Thyroid gland (tissue), 4 donors: Measurements from ENCODE around the gene NR1H4. TPM values are rescaled to one million over a fixed set of nuclear protein-coding genes. Genes with fewer than 3 reads are reported as not detected.

ENCODE experiments used
- DNase-seq, 2 donors: peaks; one replicate each; pipeline ENCODE4 v3.0.0-alpha.2; 2019
- H3K27ac ChIP-seq, 3 donors: fragments of 200-600 bp; sonication (generic); 1 replicate in 2 of 3; 2 replicates in 1 of 3; pipeline ENCODE4 v1.5.1; 2016 to 2019; ENCODE audit warnings: mild to moderate bottlenecking in 1 of 3, moderate library complexity in 1 of 3
- H3K27me3 ChIP-seq: fragments of 200-600 bp; sonication (generic); one replicate; pipeline ENCODE4 v1.5.1; 2019
- H3K36me3 ChIP-seq, 2 donors: fragments of 200-600 bp; sonication (generic); one replicate each; pipeline ENCODE4 v1.5.1; 2016 to 2019
- H3K4me1 ChIP-seq, 2 donors: fragments of 200-600 bp; sonication (generic); one replicate each; pipeline ENCODE4 v1.5.1; 2017 to 2019
- H3K4me3 ChIP-seq, 3 donors: fragments of 200-600 bp; sonication (generic); replicated peaks in 1 of 3; 1 replicate in 2 of 3; 2 replicates in 1 of 3; pipeline ENCODE4 v1.5.1; 2016; ENCODE audit warnings: mild to moderate bottlenecking in 1 of 3
- H3K9me3 ChIP-seq: fragments of 200-600 bp; sonication (generic); one replicate; pipeline ENCODE4 v1.5.1; 2017
- POLR2A ChIP-seq, 2 donors: fragments of 450-650 bp; IDR thresholded peaks; one replicate each; pipeline ENCODE4 v1.6.1; 2017; ENCODE audit warnings: antibody characterized with exemption in 2 of 2, mild to moderate bottlenecking in 2 of 2, moderate library complexity in 1 of 2
- WGBS, 2 donors: methylation state at CpG; one replicate each; pipeline ENCODE4 v1.1.5; 2017; 5-methylcytosine and 5-hydroxymethylcytosine counted together
- intact Hi-C: fragments of 100-400 bp; cut with DNase I; formaldehyde crosslinking; loops from one replicate; pipeline ENCODE4 v1.15.1; 2023
- total RNA-seq, 4 donors: library from RNA; depleted of rRNA; stranded (reverse); fragments of >200 nt; gene quantifications; one replicate each; pipeline ENCODE4 v1.2.3, GENCODE V29; 2016
- TF ChIP-seq, protein P1 (sequence below), 6 experiments: fragments of 200-600 bp in 3 of 6; fragments of 450-650 bp in 3 of 6; sonication (generic) in 3 of 6; IDR thresholded peaks; one replicate each; pipeline ENCODE4 v1.5.1; 2016 to 2019; ENCODE audit warnings: antibody characterized with exemption in 6 of 6, mild to moderate bottlenecking in 2 of 6, inconsistent platforms in 1 of 6, moderate library complexity in 1 of 6

NR1H4 gene
- total RNA-seq, 4 donors from 2014 or later: not detected

- Histone ChIP-seq H3K4me1 (no peaks in the 10 kb centered on the region), H3K27ac (no peak overlapping the region), H3K36me3 (no peaks in the 10 kb centered on the region), H3K27me3 (no peaks in the 10 kb centered on the region), H3K4me3 (no peak overlapping the region), H3K9me3 (no peaks in the 10 kb centered on the region)
- no peak for DNase-seq
- TF ChIP-seq, protein P1, sequence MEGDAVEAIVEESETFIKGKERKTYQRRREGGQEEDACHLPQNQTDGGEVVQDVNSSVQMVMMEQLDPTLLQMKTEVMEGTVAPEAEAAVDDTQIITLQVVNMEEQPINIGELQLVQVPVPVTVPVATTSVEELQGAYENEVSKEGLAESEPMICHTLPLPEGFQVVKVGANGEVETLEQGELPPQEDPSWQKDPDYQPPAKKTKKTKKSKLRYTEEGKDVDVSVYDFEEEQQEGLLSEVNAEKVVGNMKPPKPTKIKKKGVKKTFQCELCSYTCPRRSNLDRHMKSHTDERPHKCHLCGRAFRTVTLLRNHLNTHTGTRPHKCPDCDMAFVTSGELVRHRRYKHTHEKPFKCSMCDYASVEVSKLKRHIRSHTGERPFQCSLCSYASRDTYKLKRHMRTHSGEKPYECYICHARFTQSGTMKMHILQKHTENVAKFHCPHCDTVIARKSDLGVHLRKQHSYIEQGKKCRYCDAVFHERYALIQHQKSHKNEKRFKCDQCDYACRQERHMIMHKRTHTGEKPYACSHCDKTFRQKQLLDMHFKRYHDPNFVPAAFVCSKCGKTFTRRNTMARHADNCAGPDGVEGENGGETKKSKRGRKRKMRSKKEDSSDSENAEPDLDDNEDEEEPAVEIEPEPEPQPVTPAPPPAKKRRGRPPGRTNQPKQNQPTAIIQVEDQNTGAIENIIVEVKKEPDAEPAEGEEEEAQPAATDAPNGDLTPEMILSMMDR (IDR thresholded peaks at IDR 0.05): no peak
- TF ChIP-seq POLR2A (IDR thresholded peaks at IDR 0.05): no peak
- intact Hi-C loops: no loop called here
- WGBS, 2 donors: 81 to 83% methylated on average over 5 of the region's 5 CpGs
Observed at GRCh38 chr12:100485983-100486382, 12.3 kb downstream of the NR1H4 start.

DNA sequence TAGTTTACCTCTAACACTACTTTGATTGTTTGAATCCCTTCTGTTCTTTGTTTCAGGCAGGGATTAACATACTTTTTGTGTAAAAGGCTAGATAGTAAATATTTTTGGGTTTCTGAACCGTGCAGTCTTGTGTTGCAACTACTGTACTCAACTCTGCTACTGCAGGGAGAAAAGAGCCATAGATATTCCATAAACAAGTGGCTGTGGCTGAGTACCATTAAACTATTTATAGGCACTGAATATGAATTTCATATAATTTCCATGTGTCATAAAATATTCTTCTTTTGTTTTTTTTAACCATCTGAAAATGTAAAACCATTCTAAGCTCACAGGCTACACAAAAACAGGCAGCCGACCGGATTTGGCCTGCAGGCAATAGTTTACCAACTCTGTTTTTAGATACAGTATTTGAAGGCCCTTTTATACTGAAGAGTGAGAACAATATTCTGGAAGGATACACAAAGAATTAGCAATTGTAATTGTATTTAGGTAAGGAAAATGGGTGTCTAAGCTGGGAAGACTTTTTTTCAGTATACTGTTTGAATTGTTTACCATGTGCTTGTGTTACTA lies 15.7 kb downstream of the NR1H4 start:
- intact Hi-C loops: no loop called here
- Histone ChIP-seq H3K4me3 (no peak overlapping the region), H3K4me1 (no peaks in the 10 kb centered on the region), H3K27me3 (no peaks in the 10 kb centered on the region), H3K36me3 (no peaks in the 10 kb centered on the region), H3K9me3 (no peaks in the 10 kb centered on the region), H3K27ac (no peak overlapping the region)
- 60 to 61% methylated on average over 3 of the region's 3 CpGs for WGBS, 2 donors
- TF ChIP-seq, protein P1 (IDR thresholded peaks at IDR 0.05): no peak
- no peak for DNase-seq

DNA sequence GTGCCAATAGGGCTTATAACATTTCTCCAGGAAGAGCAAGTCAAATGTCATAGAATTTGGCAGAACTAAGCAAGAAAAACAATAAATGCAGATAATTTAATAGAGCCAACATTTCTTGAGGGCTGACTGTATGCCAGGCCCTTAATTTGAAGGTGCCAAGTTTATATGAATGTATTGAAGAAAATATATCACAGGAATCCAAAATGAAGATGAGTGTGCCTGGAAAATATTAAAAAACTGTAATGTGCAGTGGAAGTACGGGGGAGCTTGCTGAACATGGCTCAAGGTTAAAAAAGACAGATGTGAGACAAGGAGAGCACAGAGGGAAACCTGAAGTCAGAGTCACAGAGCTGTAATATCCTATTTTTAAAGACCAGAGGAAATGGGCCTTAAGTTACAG lies 16.4 kb downstream of the NR1H4 start:
- Histone ChIP-seq H3K36me3 (no peaks in the 10 kb centered on the region), H3K9me3 (no peaks in the 10 kb centered on the region), H3K27ac (no peak overlapping the region), H3K4me3 (no peak overlapping the region), H3K4me1 (no peaks in the 10 kb centered on the region), H3K27me3 (no peaks in the 10 kb centered on the region)
- intact Hi-C loops: no loop called here
- TF ChIP-seq, protein P1 (IDR thresholded peaks at IDR 0.05): no peak
- no peak for TF ChIP-seq POLR2A (IDR thresholded peaks at IDR 0.05)
- DNase-seq: no peak
- 59% methylated on average over 1 of the region's 1 CpG for WGBS, 2 donors

- H3K27ac ChIP-seq: no peak overlapping the region
- no peaks in the 10 kb centered on the region for H3K9me3 ChIP-seq
- H3K4me1 ChIP-seq: no peaks in the 10 kb centered on the region
- no peak for DNase-seq
- H3K36me3 ChIP-seq: no peaks in the 10 kb centered on the region
- intact Hi-C loops: no loop called here
- WGBS, 2 donors: 73 to 88% methylated on average over 4 of the region's 4 CpGs
- TF ChIP-seq POLR2A (IDR thresholded peaks at IDR 0.05): no peak
- TF ChIP-seq, protein P1 (IDR thresholded peaks at IDR 0.05): no peak
- H3K27me3 ChIP-seq: no peaks in the 10 kb centered on the region
- H3K4me3 ChIP-seq: no peak overlapping the region
Observed at GRCh38 chr12:100491104-100491503, 17.4 kb downstream of the NR1H4 start.

DNA sequence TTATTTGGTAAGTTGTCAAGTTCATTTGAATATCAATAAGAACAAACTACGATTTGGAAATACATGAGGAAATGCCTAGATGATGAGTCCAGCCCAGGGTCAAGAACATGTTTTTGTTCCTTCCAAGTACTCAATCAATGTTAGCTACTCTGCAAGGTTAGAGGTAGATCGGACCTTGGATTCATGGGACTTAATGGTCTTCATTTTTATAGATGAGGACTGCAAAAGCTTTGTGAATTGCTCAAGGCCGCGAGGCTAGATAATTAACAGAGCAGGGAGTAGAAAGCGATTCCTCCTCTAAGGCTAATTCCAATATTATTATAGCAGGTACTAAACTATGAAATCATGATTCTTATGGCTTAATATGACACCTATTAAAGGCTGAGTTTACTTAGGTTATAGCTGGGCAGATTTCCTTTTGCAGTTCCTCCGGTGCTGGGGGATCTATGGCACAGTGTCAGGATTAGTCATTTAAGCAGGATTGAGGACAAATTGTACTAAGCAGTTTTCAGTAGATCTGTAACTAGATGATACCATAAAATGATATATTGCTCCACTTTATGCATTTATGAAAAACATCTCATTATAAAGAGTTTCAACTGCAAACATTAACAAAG lies 19.8 kb downstream of the NR1H4 start:
- 88 to 91% methylated on average over 6 of the region's 6 CpGs for WGBS, 2 donors

More for the DNA sequence above, 19.8 kb downstream of the NR1H4 start:
- Histone ChIP-seq H3K36me3 (no peaks in the 10 kb centered on the region), H3K4me1 (no peaks in the 10 kb centered on the region), H3K27ac (no peak overlapping the region), H3K9me3 (no peaks in the 10 kb centered on the region), H3K4me3 (no peak overlapping the region), H3K27me3 (no peaks in the 10 kb centered on the region)
- TF ChIP-seq, protein P1 (IDR thresholded peaks at IDR 0.05): no peak
- TF ChIP-seq POLR2A (IDR thresholded peaks at IDR 0.05): no peak
- intact Hi-C loops: no loop called here
- DNase-seq: no peak
